Activated CD4-positive, CD25-positive, alpha-beta regulatory T cell treated with anti-CD3 and anti-CD28 coated beads, Interleukin-2, amount 50 U/mL, for 24 hours (primary cell): ENCODE measurements around the gene KIF26B.

ENCODE experiments used
- ATAC-seq, 2 donors: fragments of 150-1000 bp; cut with Tn5 transposase; one replicate each; pipeline ENCODE4 v1.10.0; 2021; ENCODE audit warnings: mild to moderate bottlenecking in 1 of 2, moderate library complexity in 1 of 2

KIF26B gene

DNA sequence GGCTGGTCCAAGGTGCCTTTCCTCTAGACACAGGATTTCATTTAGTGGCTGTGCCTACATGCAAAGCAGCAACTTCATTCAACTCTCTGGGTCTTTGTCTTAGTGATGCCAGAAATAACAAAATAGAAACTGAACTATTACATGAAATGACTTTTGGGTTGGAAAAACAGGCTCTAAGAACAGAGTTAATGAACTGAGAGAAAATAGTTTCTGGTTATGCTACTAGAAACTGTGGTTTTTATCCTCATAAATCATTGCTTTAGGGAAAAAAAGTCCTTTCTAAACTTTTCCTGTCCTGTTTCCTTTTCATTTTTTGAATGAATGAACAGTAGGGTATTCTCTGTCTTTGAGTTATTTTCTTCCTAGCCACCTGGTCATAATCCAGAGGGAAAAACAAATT lies 424.0 kb downstream of the KIF26B start:
- no peak for ATAC-seq

DNA sequence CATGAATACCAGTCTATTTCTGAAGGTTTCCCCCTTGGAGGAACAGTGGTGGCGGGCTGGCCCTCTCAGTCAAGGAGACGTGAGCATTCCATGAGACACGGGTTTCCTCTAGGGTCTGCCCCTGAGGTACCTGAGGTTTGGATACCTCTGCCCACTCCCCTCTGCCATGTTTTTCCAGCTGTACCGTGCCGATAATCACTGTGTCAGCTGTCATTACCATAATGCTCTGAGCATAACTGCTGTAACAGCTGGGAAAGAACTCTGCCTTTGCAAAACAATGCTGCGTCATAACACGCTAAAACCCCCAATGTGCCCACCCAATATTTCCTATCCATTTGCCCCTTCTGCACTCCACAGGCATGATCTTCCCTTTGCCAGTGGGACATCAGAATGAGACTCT lies 425.1 kb downstream of the KIF26B start:
- no peak for ATAC-seq

DNA sequence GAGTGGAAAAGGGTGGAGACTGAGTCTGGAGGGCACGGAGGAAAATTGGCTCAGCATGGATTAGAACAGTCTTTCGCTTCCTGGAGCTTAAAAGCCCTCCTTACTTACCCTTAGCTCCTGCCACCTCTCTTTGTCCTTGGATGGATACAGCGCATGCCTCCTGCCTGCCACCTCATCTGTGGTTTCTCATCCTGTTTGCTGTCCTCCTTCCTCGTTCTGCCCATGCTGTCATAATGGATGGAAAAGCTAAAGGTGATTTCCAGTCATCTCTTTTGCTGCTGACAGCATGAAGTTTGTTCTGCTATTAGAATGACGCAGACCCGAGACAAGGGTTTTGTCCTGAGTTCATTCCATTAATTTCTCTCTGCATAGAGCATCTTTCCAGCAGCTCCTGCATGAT lies 425.9 kb downstream of the KIF26B start:
- no peak for ATAC-seq

DNA sequence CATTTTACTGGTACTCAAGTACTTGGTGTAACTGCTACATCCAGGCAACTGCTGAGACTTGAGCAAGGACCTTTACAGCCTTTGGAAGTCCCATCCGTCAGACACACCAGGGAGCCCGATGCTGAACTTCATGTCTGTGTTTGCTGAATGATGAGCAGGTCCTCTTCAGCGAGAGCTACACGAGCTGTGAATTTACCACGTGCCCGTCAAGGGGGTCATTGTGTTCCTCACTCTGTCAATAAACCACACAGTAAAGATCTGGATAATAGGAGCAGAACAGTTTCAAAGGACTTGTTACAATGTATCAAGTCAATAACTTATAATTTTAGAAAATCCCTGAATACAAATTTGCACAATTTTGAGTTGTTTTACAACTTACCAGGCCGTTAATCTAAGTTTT lies 427.2 kb downstream of the KIF26B start:
- ATAC-seq, result no peak

DNA sequence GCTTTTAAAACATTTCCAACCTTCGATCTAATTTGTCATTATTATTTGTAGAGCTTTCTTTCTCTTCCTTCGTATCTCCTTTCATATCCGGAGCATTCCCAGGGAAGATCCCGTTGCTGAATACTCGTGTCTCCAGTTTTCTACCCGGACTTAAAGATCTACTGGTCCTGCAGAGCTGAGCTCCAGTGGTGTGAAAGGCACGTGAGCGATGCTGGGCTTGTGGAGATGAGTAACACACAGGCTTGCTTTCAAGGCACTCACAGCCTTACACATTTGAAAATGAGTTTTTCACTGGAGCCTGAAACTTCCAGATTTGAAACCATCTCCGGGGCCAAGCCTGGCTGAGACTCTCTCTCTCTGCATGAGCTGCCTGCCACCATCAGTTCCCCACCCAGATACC lies 428.3 kb downstream of the KIF26B start:
- ATAC-seq, result no peak

DNA sequence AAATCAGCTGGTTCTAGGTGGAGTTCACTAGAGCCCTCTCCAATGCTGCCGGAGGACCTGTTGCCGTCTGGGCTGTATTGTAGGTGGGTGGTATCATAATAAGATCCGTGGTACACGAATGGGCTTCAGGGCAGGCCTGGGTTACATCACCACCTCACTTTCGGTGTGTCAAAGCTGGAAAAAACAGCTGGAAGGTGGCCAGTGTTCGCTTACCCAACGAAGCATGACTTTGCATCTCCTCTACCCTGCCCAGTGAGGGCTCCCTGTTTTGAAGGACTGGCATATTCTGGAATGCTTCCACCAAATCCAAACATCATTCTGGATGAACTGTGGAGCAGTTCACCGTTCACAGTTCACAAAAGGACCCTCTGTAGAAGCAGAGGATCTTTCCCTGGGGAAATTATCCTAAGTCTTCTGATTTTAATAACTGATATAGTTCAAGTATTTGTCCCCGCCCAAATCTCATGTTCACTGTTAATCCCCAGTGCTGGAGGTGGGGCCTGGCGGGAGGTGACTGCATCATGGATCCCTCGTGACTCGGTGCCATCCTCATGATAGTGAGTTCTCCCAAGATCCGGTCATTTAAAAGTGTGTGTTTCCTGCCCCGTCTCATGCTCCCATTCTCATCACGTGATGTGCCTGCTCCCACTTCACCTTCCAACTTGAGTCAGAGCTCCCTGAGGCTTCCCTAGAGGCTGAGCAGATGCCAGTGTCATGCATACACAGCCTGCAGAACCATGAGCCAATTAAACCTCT lies 429.0 kb downstream of the KIF26B start:
- no peak for ATAC-seq

DNA sequence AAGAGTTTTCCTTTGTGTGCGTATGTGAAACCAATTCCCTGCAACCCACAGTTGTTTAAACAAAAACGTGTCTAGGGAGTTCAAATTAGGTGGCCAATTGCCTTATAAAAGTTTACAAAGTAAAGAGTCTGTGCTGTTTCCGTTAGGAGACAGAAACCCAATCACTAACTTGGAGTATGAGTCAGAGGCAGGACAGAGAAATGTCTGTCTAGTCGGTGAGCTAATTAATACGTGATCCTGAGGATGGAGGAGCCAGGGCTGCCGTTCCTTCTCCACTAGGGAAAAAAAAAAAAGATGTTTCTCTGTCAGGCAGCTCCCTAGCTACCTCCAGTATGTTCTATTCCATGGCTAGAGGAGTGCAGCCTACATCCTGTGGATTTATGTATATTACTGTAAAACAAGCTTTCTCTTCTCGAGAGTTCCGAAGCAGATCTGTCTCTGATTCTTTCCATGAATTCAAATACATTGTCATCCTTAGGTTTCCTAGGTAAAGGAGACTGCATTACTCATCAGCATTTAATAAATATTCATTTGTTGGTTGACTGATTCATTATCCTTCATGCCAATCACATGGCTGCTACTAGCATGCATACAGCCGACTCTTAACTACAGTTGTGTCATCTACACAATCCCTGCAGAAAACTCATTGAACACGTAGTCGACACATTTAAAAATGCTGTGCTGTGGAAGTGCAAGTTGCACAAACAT lies 430.6 kb downstream of the KIF26B start:
- no peak for ATAC-seq

DNA sequence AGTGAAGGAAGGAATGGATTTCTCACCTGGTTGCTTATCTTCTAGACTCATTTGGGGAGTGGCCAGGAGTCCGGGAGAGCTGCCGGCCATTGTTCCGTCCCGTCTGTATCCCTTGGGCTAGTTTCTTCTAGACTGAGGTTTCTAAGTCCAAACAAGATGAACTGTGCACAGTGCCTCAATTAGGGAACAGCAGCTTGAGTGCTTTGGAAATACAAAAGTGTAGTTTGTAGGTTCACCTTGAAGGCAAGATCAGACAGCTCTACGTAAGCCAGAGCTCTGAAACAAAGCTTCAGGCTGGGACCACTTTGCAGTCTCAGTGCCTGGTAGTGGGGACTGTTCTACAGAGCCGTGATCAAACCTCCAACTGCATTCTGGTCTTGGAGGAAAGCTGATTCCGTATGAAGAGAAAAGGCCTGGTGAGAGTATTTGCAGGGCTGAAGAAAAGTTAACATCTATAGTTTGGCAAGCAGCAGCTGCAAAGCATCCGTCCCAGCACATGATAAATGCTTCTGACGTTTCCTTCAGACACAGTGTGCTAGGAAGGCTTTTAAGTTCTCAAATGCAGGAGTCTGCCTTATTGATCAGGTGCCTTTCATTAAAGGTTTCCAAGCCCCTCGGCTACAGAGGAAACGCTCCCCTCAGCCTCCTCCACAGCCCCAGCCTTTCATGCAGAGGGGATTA lies 432.8 kb downstream of the KIF26B start:
- ATAC-seq, result no peak

DNA sequence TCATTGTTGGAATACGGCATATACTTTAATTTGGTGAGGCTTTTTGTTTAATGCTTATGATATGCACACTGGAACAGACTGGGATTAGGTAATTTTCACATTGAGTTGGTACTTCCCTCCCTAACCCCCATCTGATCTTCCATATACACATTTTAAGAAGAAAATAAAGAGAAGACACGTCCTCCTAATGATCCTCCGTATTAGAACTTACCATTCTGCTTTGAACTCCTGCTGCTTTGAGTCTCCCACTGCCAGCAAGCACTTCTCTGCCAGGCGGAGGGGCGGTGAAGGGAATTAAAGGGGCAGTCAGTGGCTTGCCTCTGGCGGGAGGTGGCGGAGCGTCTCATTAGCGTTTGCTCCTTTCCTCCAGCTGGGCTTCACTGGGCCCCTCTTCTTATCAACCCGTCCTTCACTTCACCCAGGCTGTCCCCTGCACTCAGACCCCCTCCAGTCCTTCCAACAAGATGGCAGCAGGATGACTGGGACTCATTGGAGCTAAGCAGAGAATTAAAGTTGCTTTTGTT lies 433.4 kb downstream of the KIF26B start:
- ATAC-seq, result no peak

DNA sequence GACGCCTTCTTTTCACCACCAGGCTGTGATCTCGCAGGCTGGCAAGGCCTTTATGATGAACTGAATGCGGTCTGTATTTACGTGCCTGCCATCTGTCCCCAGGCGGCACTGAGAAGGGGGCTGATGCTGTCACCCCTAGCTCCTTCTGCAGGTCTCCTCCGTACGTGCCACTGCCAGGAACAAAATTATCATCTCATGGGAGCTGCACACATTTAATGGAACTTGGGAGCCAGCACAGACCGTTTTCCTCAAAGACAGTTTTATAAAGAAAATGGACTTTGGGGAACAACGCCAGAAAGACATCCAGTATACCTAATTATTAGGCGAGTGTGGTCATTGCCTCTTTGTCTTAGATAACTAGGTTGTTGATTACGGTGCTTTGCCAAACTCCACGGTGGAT lies 434.5 kb downstream of the KIF26B start:
- ATAC-seq, result no peak

DNA sequence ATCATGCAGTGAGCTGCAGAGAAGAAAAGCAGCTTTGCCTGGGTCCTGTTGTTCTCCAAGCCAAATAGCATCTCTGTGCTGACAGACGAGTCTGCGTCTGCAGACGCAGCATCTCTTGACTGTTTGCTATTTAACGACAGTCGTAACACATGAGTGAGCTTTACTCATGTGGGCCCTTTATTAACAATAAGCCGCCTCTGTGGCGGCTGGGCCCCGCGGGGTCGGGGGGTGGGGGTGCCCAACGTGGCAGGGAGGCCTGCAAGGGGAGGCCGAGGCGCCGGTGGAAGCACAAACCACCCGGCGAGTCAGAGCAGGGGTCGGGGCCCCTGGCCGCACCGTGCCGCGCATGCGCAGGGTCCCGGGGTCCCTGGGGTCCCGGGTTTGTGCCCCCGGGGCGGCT lies 435.1 kb downstream of the KIF26B start:
- no peak for ATAC-seq

DNA sequence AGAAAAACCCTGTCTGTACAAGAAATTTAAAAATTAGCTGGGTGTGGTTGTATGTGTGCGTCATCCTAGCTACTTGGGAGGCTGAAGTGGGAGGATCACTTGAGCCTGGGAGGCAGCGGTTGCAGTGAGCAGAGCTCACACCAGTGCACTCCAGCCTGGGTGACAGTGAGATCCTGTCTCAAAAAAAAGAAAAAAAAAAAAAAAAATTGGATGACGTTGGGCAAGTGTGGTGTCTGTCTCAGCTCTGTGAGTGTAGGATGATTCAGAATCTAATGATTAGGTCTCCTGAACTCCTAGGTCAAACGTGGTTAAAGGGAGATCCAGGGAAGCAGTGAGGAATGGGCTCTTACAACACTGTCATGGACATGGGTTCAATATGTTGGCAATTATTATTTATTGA lies 435.9 kb downstream of the KIF26B start:
- ATAC-seq, result no peak

DNA sequence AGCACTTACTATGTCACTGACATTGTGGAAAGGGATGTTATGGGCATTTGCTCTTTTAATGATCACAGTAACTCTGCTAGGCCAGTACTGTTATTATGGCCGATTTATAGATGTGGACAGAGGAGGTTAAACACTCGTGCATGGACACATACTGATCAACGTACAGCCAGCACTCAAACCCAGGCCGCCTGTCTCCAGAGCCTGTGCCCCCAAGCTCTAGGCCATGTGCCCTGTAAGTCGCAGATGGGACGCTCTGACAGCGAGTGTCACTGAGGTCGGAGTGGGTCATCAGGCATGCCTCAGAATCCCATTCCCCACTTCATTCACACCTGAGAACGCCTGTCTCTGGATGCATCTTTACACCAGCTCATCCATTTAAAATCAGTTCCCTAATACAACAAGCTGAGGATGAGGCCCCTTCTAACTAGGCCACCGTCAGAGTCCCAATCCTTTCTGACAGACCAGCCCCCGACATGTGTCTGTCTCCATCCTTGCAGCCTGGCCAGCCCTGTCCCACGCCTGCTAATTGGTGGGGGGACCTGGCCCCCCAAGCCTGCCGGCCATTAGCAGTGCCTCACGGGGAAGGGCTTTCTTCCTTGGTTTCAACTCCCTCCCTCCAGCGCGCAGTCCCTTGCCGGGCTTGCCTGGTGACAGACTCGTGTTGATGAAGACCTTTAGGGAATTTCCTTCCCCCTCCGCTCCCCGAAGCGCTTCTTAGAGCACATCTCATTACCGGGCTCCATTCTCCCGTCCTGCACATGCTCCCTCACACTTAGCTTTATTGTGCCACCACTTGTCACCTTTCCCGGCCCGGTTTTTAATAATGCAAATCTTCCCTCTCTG lies 436.8 kb downstream of the KIF26B start:
- no peak for ATAC-seq

DNA sequence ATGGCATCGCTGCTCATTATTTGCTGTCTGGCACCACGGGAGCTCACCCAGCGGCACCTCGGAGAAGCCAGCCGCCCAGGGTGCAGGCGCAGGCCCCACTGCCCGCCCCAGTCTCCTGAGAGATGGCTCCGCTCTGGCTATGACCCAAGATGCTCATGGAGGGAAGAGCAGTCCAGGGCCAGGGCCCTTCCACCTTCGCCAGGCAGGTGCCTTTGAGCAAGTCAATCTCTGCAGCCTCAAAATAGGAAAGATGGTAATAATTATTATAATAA lies 437.3 kb downstream of the KIF26B start:
- no peak for ATAC-seq

DNA sequence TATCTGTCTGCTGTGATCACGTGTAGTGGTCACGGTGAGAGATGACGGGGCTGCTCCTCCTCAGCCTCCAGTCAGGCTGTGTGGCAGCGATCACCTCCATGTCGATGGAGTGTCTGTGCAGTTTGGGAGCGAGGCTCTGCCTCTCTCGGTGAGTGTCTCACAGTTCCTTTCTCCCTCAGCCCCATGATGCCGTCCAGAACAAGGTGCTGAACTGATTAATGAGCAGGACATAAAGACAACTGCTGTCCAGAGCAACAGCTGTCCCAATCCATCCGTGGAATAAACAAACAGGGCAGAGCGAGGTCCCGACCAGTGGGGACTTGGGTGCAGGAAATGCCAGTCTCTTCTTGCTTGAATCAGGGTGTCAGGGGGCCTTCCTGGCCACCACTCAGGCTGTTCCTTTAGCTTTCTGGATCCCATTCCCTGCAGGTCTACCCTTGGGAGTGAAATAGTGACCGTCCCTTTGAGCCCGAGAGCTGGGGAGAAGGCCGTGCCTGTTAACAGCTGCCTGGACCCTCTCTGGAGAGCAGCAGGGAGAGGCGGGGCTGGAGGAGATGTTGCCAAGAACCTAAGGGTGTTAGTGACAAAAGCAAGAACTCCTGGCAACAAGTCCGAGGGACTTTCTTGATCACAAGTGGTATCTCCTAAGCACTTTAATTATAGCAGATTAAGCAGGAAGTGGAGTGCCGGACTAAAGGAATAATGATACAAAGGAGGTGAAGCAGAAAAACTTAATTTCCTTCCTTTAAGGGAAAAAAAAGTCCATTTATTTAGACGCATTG lies 443.9 kb downstream of the KIF26B start:
- no peak for ATAC-seq

DNA sequence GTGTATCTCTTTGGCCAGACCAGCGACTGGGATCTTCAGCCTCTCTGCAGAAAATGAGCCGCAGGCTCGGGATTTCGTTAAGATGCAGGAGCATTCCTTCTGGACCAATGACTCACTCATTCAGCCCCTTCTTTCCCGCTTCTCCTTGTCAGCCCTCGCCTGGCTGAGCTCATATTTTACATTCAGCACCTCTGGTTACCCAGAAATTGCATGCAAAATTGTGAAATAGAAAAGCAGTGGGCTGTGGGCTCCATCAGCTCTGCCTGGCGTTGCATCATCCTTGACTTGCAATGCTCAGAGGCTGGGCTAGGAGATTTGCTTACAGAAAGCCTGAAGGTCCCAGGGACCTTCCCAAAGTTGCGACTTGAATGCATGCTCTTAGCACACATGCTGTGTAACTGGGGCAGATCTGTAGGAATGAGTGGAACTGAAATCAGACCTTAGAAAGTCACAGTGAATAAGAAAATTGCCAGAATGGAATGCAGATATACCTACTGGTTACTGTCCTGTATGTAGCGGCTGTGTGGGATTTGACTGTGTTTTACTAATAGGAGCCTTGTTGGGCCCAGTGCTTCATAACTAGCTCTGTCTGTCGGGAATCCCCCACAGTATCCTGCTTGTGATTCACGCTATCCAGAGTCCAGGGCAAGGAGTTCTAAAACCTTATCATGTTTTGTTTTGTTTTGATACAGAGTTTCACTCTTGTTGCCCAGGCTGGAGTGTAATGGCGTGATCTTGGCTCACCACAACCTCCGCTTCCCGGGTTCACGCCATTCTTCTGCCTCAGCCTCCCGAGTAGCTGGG lies 444.8 kb downstream of the KIF26B start:
- no peak for ATAC-seq

DNA sequence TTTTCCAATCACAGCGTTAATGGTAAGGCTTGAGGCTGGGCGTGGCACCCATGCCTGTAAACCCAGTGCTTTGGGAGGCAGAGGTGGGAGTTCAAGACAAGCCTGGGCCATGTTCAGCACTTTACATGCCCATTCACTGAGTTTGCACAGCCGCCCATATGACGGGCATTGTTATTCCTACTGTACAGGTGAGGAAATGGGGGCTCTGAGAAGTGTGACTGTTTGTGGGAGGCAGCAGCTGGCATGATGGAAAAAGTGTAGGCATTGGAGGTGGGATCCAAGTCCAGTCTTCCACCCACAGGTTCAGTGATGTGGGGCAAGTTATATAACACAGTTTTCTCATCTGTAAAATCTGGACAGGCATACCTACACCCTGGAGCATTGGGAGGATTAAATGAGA lies 445.9 kb downstream of the KIF26B start:
- no peak for ATAC-seq

DNA sequence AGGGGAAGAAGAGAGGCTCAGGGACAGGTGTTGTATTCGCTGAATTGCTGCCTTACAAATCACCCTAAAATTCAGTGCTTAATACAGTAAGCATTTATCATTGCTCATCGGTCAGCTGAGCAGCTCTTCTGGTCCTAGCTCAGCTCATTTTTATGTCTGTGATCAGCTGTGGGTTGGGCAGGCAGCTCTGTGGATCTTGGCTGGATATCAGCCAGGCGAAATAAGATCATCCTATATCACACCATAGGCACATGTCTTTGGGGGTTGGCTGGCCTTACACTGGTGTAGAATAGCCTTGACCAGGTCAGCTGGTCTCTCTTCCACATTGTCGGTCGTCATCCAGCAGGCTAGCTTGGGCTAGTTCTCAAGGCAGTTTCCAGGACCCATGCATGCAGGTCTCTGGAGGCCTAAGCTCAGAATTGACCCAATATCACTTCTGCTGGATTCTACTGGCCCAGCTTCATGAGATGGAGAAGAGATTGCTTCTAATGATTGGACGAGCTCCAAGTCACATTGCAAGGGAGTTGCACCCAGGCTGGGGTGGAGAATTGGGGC lies 448.6 kb downstream of the KIF26B start:
- no peak for ATAC-seq

DNA sequence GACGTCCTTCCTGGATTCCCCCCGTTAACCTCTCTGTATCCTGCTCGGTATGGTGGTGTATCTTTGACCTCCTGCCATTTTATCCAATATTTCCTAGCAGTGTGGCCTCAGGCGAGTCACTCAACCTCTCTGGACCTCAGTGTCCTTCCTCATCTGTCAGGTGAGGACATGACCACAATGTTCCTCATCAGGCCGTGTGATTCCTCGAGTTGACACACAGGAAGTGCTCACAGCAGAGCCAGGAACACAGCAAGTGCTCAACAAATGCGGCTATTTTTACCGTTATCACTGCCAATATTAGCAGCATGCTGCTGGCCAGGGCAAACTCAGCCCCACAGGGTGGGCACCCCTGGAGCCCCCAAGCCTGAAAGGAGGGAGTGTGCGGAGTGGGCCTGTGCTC lies 450.2 kb downstream of the KIF26B start:
- ATAC-seq, result no peak

DNA sequence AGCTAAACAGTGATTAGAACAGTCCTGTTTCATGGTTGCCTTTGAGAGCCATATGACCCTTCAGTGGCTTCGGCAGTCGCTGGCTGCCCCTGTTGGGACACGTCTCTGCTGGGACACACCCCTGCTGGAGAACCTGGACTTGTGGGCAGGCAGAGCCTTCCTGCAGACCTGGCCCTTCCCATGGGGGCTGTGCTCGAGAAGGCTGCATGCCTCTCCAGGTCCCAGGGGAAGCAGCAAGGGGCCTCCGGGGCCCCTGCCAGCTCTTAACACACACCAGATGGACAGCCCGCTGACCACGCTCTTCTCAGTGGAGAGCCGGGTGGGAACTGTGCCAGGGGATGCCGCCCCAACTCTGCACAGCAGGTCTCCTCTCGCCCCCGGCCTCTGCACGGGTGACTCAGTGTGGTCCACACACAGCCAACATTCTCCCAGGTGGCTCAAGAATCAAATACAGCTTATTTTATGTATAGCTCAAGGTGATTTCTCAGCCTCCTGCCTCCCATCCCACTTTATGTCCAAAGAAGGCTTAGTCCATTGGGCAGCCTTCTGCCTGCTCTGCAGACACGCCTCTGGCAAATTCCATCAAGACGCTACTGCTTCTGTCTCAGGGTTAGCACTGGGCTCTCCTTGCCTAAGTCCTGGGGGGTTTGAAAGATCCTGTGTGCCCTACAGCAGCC lies 450.8 kb downstream of the KIF26B start:
- ATAC-seq, result no peak
